Superior temporal gyrus (tissue), 1 donor: ENCODE results near the gene TMEM231.
"Not testable (repeated sequence)": the region's sequence is repeated elsewhere in the genome, so short reads cannot be mapped to it uniquely, and the experiment has no call there.

Experiments used
- DNase-seq: peaks from one replicate; pipeline ENCODE4 v3.0.0-alpha.2; 2016; ENCODE audit errors: extremely low spot score

The TMEM231 gene

DNA sequence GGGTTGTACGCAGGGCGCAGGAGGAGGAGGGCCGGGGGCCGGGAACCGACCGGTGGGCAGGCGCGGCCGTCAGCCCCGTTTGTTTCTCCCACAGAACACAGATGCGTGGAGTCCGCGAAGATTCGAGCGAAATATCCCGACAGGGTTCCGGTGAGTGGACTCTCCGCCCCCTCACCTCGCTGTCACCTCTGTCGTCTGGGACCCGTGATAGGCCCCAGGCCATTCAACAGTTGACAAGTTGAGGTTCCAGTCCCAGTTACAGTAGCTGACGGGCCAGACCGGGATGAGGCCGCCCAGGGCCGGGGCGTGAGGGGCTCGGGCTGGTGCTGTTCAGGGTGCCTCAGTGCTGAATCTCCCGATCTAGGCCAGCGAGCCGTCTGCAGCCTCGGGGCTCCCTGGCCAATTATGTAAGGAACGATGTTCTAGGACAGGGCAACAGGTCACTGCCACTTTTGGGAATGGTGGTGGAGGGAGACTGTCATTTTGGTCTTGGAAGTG, 10.8 kb upstream of the TMEM231 start:
- DNase-seq, result no peak

DNA sequence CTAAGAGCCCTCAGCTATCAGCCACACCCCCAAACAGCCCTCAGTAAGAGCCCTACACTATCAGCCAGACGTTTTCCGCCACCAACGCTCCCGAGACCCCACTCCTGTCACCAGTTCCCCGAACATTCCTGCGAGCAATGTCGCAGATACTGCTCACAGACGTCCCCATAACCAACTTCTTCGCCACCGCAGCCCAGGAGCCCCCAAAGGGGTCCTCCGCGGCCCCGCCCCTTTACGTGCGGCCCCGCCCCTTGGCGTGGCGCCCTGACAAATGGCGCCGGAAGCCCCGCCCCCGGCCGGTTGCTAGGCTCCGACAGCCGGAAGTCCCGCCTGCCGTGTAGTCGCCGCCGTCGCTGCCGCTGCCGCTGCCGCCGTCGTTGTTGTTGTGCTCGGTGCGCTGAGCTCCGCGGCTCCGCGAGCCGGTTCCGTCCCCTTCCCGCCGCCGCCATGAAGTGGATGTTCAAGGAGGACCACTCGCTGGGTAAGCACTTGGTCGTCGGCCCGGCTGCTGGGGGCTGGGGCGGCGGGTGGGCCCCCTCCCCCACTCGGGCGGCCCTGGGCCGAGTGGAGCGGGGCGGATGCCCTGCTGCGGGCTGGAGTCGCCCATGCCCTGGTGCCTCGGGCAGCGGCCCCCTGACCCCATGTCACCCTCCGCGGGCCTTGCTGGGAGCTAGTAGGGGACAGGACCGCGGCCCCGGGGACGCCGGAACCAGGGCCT, 10.1 kb upstream of the TMEM231 start, which contains the start of gene GABARAPL2:
Gene GABARAPL2, plus strand, starts transcription at position 340 of the 718 bp plus-strand sequence. Its CDS starts 108 bp downstream, at position 448.
- DNase-seq, result peak; percentile 90

DNA sequence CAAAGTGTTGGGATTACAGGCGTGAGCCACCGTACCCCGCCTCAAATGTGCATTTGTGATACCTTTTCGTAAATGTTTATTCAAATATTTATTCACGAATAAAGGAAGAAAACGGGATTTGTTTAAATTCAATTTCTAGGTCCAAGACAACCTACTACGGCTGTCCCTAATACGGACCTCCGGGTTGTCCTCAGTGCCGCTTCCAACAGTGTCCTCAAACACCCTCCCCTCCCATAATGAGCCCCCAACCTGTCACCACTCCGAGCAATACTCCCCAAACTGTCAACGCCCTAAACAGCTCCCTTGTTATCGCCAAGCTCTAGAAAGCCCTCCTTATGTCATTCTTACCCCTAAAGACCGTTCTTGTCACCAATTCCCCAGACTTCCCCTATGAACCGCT, 9.6 kb upstream of the TMEM231 start:
- DNase-seq, result no peak

DNA sequence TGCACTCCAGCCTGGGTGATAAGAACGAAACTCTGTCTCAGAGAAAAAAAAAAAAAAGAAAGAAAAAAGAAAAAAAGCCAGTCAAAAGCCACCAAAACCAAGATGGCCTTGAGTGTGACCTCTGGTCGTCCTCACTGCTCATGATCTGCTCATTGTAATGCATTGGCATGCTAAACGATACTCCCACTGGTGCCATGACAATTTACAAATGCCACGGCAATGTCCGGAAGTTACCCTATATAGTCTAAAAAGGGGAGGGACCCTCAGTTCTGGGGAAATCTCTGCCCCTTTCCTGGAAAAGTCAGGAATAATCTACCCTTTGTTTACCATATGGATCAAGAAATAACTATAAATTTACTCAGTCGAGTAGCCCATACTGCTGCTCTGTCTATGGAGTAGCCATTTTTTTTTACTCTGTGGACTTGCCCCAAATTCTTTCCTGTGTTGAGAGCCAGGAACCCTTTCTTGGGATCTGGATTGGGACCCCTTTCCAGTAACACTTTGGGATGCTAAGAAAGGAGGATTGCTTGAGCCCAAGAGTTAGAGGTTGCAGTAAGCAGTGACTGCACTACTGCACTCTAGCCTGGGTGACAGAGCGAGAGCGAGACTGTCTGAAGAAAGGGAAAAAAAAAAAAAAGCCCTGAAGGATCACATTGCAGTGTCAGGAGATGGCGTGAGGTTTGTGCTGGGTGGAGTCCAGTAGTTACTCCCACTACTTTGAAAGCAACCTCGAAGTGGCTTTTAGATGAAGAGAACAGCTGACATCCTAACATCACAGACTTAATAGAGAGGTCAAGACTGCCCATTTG, 3.7 kb upstream of the TMEM231 start:
- no peak for DNase-seq

DNA sequence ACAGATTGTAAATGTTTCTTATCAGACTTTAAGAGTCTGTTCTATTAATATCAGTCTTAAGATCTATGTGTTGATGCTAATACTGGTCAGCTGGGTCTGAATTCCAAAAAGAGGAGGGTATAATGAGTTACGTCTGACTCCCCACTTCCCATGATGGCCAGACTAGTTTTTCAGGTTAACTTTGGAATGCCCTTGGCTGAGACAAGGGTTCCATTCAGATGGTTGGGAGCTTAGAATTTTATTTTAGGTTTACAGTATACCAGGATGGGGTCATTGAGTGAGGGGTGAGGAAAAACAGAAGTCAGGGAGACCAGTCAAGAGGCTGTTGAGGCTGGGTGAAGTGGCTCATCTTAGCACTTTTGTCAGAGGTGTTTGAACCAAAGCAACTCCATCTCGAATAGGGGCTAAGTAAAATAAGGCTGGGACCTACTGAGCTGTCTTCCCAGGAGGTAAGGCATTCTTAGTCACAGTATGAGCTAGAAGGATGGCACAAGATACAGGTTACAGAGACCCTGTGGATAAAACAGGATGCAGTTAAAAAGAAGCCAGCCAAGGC, 2.9 kb upstream of the TMEM231 start:
- no peak for DNase-seq

DNA sequence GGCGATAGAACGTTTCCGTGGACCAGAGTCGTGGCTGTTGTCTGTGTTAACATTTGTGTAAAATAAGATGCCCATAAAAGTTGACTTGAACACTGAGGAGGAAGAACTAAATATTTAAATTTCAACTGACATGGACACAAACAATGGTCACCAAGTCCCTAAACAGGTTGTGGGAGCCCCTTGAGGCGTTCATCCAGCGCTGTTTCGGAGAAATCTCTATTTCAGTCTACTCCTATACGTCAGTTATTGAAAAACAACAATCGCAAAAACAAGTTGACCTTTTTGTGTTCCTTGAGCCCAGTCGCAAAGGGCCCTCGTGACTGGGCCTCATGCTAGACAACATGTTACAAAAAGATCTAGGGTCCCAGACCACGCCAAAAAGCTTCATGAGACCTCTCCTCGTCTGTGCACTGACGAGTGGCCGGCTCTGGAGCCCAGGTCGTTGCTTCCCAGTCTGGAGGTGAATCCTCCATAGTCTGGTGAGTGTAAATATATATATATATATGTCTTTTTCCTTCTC, 439 bp upstream of the TMEM231 start:
- no peak for DNase-seq

DNA sequence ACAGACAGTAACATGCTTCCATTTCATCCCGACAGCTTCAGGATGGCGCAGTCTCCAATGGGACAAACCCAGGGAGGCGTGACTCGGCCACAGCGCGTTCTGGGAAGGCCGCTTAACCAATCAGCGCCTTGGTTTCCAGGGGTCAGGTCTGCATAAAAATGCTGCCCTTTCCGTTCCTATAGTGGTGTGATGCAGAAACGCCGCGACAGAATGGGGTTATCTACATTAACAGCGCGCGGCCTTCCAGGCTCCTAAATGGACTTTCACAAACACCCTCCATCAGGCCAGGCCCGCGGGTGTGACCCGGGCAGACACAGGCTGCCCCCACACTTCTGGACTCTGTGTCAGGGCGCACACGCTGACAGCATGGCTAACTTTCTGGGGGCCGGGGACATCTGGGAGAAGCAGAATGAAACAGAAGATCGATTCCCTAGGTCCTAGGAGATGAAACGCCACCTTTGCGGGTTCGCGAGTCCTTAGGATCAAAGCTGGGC, 792 bp downstream of the TMEM231 start:
- DNase-seq, result peak; percentile 91

DNA sequence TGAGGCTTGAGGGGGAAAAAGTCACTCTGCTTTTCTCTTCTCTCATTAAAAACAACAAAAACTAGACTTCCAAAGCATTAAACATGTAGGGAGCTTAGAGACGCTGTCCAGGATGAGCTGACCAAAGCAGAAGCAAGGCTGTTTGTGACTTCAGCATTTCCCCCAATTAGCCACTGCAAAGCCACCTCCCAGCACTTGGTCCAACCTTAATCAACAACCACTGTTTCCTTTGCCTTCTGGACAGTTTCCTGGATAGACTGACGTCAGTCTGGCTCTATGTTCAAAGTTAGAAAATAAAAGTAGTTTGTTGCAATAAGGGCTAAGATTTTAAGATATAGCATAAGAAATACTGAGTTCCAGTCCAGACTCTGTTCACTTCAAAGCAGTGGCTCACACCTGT, 3.1 kb downstream of the TMEM231 start:
- no peak for DNase-seq

DNA sequence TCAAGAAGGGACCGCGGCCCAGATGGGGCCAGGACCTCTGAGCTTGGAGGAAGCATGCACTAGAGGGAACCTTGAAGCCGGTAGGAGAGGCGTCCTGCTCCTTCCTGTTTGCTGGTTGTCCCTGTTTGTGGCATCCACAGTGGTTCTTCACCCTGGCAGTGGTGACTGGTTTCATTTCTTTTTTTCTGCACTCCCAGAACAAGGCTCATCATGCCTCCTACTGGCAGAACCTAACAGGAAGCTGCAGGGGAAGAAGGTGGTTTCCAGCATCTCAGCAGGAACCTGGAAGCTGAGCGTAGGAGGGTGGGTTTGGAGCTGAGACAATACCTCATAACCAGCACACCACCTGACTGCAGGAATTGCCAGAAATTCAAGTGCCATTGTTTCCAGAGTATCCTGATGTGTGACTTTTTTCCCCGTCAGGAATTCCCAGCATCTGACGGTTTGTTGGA, 5.8 kb downstream of the TMEM231 start:
- DNase-seq, result peak; percentile 81

DNA sequence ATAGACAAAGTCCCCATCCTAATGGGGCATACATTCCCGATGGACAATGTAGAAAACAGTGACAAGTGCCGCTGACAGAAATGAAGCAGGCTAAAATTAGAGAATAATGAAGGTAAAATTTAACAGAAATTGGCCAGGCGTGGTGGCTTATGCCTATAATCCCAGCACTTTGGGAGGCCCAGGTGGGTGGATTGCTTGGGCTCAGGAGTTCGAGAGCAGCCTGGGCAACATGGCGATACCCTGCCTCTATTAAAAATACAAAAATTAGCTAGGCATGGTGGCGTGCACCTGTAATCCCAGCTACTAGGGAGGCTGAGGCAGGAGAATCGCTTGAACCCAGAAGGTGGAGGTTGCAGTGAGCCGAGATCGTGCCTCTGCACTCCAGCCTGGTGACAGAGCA, 7.6 kb downstream of the TMEM231 start:
- DNase-seq, result not testable (repeated sequence)

DNA sequence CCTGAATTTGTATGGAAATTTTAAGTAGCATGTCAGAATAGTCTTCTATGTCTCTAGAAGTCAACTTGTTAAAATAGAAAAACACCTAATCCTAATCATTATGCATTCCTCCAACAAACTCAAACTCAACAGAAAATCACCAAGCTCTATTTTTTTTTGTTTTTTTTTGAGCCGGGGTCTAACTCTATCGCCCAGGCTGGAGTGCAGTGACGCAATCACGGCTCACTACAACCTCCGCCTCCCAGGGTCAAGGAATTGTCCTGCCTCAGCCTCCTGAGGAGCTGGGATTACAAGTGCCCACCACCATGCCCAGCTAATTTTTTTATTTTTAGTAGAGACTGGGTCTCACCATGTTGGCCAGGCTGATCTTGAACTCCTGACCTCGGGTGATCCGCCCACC, 9.8 kb downstream of the TMEM231 start:
- DNase-seq, result no peak

DNA sequence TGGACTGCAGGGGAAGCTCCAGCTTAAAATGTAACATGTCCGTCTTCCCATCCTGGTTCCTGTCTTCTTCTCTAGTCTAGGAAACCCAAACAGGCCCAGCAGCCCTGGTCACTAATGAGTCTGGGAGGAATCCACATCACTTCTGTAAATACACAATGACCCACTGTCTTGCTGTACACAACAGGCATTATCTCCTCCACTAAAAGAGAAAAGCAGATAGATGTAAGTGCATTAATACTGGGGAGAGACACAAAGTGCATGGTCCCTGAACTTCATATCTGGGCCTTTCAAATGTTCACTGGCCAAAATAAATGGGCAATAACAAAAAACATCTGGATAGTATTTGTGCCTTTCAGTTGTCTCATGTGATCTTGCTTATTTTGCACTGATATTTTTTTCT, 10.2 kb downstream of the TMEM231 start:
- DNase-seq, result peak; percentile 38

DNA sequence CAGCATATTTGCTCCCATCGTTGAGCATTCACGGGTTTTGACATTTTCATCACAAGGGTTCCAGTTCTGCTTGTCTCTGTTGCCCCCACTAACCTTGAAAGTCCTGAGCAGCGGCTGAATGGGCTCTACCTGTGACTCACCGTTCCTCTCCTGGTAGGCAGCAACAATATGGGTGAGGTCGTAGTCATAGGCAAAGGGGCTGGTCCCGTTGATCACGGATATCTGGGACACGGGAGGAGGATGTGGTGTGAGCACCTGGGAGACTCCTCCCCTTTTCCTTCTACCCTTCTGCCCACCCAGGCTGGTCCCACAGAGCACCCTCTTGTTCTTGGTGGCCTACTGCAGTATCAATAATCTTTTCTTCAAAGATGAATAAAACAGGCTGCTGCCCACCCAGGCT, 13.6 kb downstream of the TMEM231 start:
- DNase-seq, result not testable (repeated sequence)

DNA sequence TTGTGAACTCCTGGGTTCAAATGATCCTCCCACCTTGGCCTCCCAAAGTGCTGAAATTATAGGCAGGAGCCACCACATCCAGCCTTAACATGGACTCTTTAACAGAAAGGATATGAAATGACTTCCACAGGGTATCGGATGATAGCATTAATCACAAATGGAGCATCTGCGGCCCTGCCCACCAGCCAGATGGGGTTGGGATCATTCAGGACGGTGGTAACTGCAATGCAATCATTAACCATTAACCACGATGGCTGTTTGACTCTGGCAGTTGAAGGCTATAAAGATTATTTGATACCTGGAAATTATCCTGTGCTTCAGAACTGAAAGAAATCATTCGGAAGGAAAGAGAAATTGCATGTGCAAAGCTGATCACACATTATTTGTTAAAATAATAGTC, 14.8 kb downstream of the TMEM231 start:
- DNase-seq, result no peak

DNA sequence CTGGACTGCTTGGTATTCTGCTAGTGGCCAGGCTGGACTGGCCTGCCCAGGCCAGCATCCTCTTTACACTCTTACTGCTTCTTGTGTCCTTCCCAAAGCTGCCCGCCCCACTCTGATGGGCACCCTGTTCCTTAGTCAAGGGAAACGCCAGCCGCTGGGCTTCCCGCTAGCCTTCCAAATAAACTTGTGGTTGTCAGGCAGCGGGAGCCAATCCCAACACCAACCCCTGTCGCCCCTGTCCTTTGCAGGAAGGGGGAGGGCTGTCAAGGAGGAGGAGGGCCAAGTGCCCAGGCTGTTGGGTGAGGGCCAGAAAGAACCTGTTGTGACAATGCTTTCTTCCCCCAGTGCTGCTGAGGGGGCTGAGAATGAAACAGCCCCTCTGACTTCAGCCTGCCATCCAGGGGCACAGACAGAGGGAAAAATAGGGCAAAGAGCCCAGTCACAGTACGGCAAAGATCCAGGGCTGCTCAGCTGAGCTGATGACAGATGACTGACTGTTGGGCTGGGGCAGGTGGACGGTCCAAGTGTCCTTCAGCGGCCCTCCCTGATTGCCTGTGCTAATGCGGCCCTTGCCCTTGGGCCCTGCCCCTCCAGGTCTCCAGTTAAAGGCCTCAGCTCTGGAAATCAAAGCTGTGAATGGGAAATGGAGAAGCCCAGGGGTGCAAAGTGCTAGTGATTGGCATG, 17.0 kb downstream of the TMEM231 start:
- not testable (repeated sequence) for DNase-seq

DNA sequence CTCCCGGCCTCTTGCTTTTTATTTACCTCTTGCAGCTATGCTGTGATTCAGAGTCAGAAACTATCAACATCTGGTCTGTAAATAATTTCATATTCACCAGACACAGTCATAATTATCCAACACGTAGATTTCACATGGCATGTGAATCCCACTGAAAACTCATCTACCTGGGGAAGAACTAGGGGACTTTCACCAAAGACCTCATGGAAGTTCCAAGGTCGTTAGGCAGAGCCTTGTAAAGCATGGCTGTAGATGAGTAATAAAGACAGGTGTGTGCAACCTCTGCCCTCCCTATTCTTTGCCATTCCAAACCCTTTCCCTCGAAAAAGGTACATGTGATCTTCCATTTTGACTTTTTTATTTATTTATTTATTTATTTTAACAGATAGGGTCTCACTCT, 18.3 kb downstream of the TMEM231 start:
- DNase-seq, result no peak

DNA sequence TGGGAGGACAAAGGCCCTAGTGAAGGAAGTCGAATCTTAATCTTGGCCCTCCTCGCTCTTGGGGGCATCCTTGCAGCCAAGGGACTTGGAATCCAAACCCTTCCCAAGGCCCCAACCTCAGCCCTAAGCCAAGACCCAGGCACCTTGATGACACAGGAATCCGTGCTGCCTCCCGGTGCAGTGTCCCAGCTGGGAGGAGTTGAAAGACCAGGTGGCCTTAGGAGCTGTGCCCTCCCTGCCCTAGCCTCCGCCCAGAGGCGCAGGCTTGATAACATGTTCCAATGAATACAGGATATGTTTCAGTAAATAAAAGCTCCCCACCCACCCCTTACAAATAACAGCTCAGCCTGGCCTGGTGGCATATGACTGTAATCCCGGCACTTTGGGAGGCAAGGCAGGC, 20.2 kb downstream of the TMEM231 start, which contains the start of gene CHST5:
Gene CHST5, minus strand, starts transcription at position 208 of the 400 bp plus-strand sequence. CDS start 5,724 bp downstream, outside the sequence.
- no peak for DNase-seq

DNA sequence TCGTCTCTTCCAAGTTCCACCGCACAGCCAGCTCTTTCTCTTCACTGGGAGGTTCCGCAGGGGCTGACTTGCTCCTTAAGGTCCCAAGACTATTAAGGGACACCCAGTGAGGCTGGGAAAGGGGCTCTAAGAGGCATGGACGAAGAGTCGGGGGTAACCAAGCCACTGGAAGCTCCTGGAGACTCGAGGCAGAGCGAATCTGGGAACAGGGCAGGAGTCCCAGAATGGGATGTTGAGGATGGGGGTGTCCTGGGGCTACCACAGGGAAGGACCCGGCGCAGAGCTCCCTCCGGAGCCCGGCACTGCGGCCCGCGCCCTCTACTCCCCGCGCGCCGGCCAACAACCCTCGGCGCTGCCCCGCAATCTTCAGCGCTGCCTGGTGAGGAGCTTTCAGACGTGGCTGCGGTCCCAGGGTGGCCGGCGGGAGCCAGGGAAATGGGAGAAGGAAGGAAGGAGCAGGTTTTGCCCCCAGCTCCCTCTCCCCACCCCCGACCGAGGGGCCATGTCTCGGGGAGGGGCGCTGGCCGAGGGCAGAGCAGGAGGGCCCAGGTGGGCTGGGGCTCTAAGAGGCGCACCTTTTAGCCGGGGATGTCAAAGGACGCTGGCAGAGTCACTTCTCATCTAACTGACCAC, 20.7 kb downstream of the TMEM231 start:
- DNase-seq, result no peak

DNA sequence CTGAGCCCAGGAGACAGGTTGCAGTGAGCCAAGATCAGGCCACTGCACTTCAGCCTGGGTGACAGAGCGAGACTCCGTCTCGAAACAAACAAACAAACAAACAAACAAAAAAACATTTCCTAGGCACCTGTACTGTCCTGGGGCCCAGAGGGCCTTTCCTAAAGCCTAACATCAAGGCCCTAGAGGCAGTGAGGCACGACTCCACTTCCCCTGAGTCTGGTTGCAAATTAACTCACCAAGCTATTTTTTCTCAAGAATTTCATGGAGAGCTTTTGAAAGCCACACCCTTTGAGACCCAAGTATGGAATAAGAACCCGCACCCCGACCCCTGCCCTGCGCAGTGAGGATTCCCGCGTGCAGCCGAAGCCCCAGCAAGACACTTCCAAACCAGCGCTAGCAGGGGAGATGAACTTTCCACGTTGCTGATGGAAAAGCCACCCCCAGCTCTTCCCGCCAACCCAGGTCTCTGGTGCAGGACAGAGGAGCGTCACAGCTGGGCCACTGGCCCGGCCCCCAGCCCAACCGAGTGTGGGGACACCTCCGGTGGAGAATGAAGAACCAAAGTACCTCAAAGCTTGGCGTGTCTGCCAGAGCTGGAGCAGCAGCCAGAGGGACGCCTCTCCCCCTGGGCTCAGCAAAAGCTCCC, 21.4 kb downstream of the TMEM231 start:
- no peak for DNase-seq

DNA sequence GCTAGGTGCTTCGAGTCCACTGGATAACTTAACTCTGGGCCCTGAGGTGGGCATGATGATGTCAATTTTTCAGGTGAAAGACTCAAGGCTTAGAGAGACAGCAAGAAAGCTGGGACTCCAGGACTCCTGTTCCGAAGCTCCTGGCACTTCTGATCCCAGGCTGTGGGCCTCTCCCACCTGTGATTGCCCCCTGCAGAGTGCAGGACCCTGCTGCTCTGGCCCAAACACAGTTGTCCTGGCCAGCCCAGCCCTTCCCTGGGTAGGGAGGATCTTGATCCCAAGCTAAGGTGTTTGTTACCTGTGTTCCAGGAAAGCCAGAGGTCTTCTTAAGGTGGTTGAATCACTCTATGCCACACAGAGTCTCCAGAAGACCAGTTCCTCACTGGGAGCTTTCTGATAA, 23.3 kb downstream of the TMEM231 start:
- DNase-seq, result no peak
